GM12878 (cell line): ENCODE measurements around the gene CLEC4G. TPM values are rescaled to one million over a fixed set of nuclear protein-coding genes. Genes with fewer than 3 reads are reported as not detected.

Experiments
- ATAC-seq: fragments of 200-7000 bp; cut with Tn5 transposase; 3 replicates; pipeline ENCODE4 v1.9.1; 2020; ENCODE audit warnings: mild to moderate bottlenecking, moderate library complexity
- BruUV-seq: library from RNA; stranded (reverse); fragments of 400-500 nt; replicated peaks from 2 replicates; lab custom pipeline; 2021; lab: Mats Ljungman, UMichigan
- CTCF ChIA-PET: fragments of 300-600 bp; sonication (Branson Sonifier 250); formaldehyde crosslinking; extraction: SDS; loops from one replicate; lab custom pipeline; 2021; ENCODE audit warnings: inconsistent platforms; lab: Yijun Ruan, JAX
- POLR2A ChIA-PET: fragments of 350-600 bp; formaldehyde crosslinking; extraction: SDS; loops from one replicate; lab custom pipeline; 2021; ENCODE audit warnings: inconsistent platforms; lab: Charles Lee
- RAD21 ChIA-PET: fragments of 300-600 bp; sonication (Branson Sonifier 250); formaldehyde crosslinking; loops from one replicate; lab custom pipeline; 2023; ENCODE audit warnings: antibody characterized with exemption; ENCODE audit not compliant: unreplicated experiment; lab: Charles Lee
- SMC1A ChIA-PET: fragments of 300-600 bp; sonication (Branson Sonifier 250); formaldehyde crosslinking; loops from one replicate; lab custom pipeline; 2023; ENCODE audit not compliant: unreplicated experiment, uncharacterized antibody; lab: Charles Lee
- DNase-seq: peaks from one replicate; pipeline ENCODE4 v3.0.0-alpha.2; 2011; ENCODE audit warnings: low read depth, low spot score
- FAIRE-seq: peaks from 3 replicates; lab custom pipeline; 2011; peaks lifted over from hg19 to GRCh38; lab: Jason Lieb, UNC
- H2AFZ ChIP-seq: 2 replicates; pipeline ENCODE4 v1.6.0; 2011; ENCODE audit warnings: low read depth, low read length, control low read depth; ENCODE audit not compliant: control insufficient read depth
- H3K27ac ChIP-seq: 2 replicates; pipeline ENCODE4 v1.5.1; 2011; ENCODE audit warnings: control low read depth; ENCODE audit not compliant: control insufficient read depth, insufficient read depth
- H3K27me3 ChIP-seq, 2 experiments: replicated peaks in 1 of 2; 2 replicates each; pipeline versions ENCODE4 v1.6.0 to v1.6.1; 2011; ENCODE audit warnings: low read length in 1 of 2; ENCODE audit not compliant: control insufficient read depth in 2 of 2, insufficient read depth in 2 of 2
- H3K36me3 ChIP-seq, 2 experiments: 2 replicates each; pipeline ENCODE4 v1.5.1; 2011; ENCODE audit warnings: low read length in 1 of 2; ENCODE audit not compliant: control insufficient read depth in 2 of 2, insufficient read depth in 2 of 2
- H3K4me1 ChIP-seq: 2 replicates; pipeline ENCODE4 v1.6.1; 2011; ENCODE audit warnings: mild to moderate bottlenecking, low read length, moderate library complexity, mixed read lengths; ENCODE audit not compliant: control insufficient read depth, insufficient read depth
- H3K4me2 ChIP-seq: 2 replicates; pipeline ENCODE4 v1.6.0; 2011; ENCODE audit warnings: control low read depth; ENCODE audit not compliant: control insufficient read depth, insufficient read depth
- H3K4me3 ChIP-seq: fragments of 200-600 bp; sonication (generic); 2 replicates; pipeline ENCODE4 v1.5.1; 2016
- H3K79me2 ChIP-seq: 2 replicates; pipeline ENCODE4 v1.6.0; 2011; ENCODE audit warnings: low read length; ENCODE audit not compliant: control insufficient read depth, insufficient read depth
- H3K9ac ChIP-seq: 2 replicates; pipeline ENCODE4 v1.8.0; 2011; ENCODE audit warnings: low read length, control low read depth, mixed read lengths; ENCODE audit not compliant: control insufficient read depth, insufficient read depth
- H3K9me3 ChIP-seq: replicated peaks from 3 replicates; pipeline ENCODE4 v1.5.1; 2011; ENCODE audit warnings: mild to moderate bottlenecking, low read length; ENCODE audit not compliant: control insufficient read depth, insufficient read depth
- H4K20me1 ChIP-seq: 2 replicates; pipeline ENCODE4 v1.6.0; 2011; ENCODE audit not compliant: control insufficient read depth, insufficient read depth
- ATF3 ChIP-seq: IDR thresholded peaks from 2 replicates; pipeline ENCODE4 v1.6.1; 2011; ENCODE audit warnings: low read depth, mild to moderate bottlenecking, low read length, moderate library complexity, borderline replicate concordance; ENCODE audit errors: extremely low read depth
- CBX5 ChIP-seq: sonication (generic); IDR thresholded peaks from 2 replicates; pipeline ENCODE4 v1.6.1; 2016; ENCODE audit warnings: low read depth, moderate library complexity, mild to moderate bottlenecking, inconsistent platforms
- CREM ChIP-seq: IDR thresholded peaks from 2 replicates; pipeline ENCODE4 v1.6.1; 2014; ENCODE audit warnings: antibody characterized with exemption, low read depth
- E2F4 ChIP-seq: IDR thresholded peaks from 2 replicates; pipeline ENCODE4 v1.6.1; 2012; ENCODE audit warnings: low read depth, low read length, improper control_type of control experiment
- FOXM1 ChIP-seq: IDR thresholded peaks from 2 replicates; pipeline ENCODE4 v1.6.1; 2012; ENCODE audit warnings: low read depth, mild to moderate bottlenecking, inconsistent platforms, low read length, moderate library complexity
- HDGF ChIP-seq: fragments of 450-650 bp; IDR thresholded peaks from 2 replicates; pipeline ENCODE4 v1.6.1; 2016; ENCODE audit warnings: antibody characterized with exemption
- IRF3 ChIP-seq: fragments of 450-650 bp; IDR thresholded peaks from 2 replicates; pipeline ENCODE4 v1.6.1; 2014; ENCODE audit warnings: mild to moderate bottlenecking
- IRF4 ChIP-seq: IDR thresholded peaks from 2 replicates; pipeline ENCODE4 v1.6.1; 2011; ENCODE audit warnings: low read depth, low read length
- MAX ChIP-seq: IDR thresholded peaks from 2 replicates; pipeline ENCODE4 v1.6.1; 2012; ENCODE audit warnings: low read depth, low read length, improper control_type of control experiment
- NFIC ChIP-seq: IDR thresholded peaks from 2 replicates; pipeline ENCODE4 v1.6.1; 2012; ENCODE audit warnings: low read depth, mild to moderate bottlenecking, inconsistent platforms, low read length, moderate library complexity
- NFYB ChIP-seq: IDR thresholded peaks from 2 replicates; pipeline ENCODE4 v1.6.1; 2011; ENCODE audit warnings: low read depth, mild to moderate bottlenecking, low read length, improper control_type of control experiment, moderate library complexity; ENCODE audit not compliant: insufficient read depth
- NR2C1 ChIP-seq: fragments of 450-650 bp; IDR thresholded peaks from 2 replicates; pipeline ENCODE4 v1.6.1; 2017; ENCODE audit warnings: antibody characterized with exemption, mild to moderate bottlenecking, moderate library complexity
- POLR2A ChIP-seq: IDR thresholded peaks from 2 replicates; pipeline ENCODE4 v1.6.1; 2011; ENCODE audit warnings: low read depth, mild to moderate bottlenecking, low read length
- RELB ChIP-seq: fragments of 450-650 bp; IDR thresholded peaks from 2 replicates; pipeline ENCODE4 v1.6.1; 2017; ENCODE audit warnings: low read depth, mild to moderate bottlenecking, moderate library complexity
- RUNX3 ChIP-seq: IDR thresholded peaks from 2 replicates; pipeline ENCODE4 v1.6.1; 2012; ENCODE audit warnings: low read length, inconsistent platforms
- SRF ChIP-seq, 2 experiments: IDR thresholded peaks; 2 replicates each; pipeline ENCODE4 v1.6.1; 2011; ENCODE audit warnings: low read depth in 2 of 2, low read length in 2 of 2, mild to moderate bottlenecking in 1 of 2, moderate library complexity in 1 of 2
- TARDBP ChIP-seq: IDR thresholded peaks from 2 replicates; pipeline ENCODE4 v1.6.1; 2016; ENCODE audit warnings: borderline replicate concordance
- YY1 ChIP-seq: IDR thresholded peaks from 2 replicates; pipeline ENCODE4 v1.6.1; 2011; ENCODE audit warnings: low read depth, mild to moderate bottlenecking, low read length
- WGBS: methylation state at CpG from one replicate; pipeline ENCODE4 v1.1.6; 2016; ENCODE audit warnings: low lambda C conversion rate; ENCODE audit not compliant: insufficient replicate concordance, insufficient coverage; ENCODE audit errors: missing lambda C conversion rate; 5-methylcytosine and 5-hydroxymethylcytosine counted together
- in situ Hi-C: fragments of 300-500 bp; cut with MboI; formaldehyde crosslinking; loops from 9 replicates; pipeline ENCODE4 v1.14.3; 2018; ENCODE audit warnings: mixed read lengths
- intact Hi-C: fragments of 100-400 bp; cut with micrococcal nuclease; formaldehyde crosslinking; loops from one replicate; pipeline ENCODE4 v1.14.2; 2022; ENCODE audit not compliant: unreplicated experiment
- polyA plus RNA-seq, 11 experiments: library from polyadenylated mRNA; depleted of rRNA in 4 of 11; unstranded in 6 of 11; stranded (reverse) in 5 of 11; fragments of >200 nt; fragmentation: Nextera tagmentation in 4 of 11; fragmentation: Illumina TruSeq in 1 of 11; extraction: Ambion mirVana in 4 of 11; extraction: Trizol in 1 of 11; gene quantifications; 1 replicate in 1 of 11; 2 replicates in 10 of 11; pipeline versions ENCODE4 v1.2.1 to v1.2.3, GENCODE V29; 2011 to 2016; ENCODE audit warnings: inconsistent platforms in 2 of 11, missing spikeins in 2 of 11, low read depth in 1 of 11
- total RNA-seq, 4 experiments: library from RNA; depleted of rRNA in 3 of 4; stranded (reverse); fragments of >200 nt in 3 of 4; fragmentation: Illumina TruSeq in 1 of 4; extraction: Trizol in 1 of 4; gene quantifications; 2 replicates each; pipeline versions ENCODE4 v1.2.1 to v1.2.3, GENCODE V29; 2013 to 2021

CLEC4G gene
- total and polyA plus RNA-seq, 10 of the 15 experiments (the other 5 are each of a cell fraction or from before 2014, with no cell fraction given), result 0.04 TPM; not detected in 9

GRCh38 chr19:7725791-7726190, 6.1 kb downstream of the CLEC4G start (continued):
- no peak for TF ChIP-seq RELB

GRCh38 chr19:7722231-7722651, 9.7 kb downstream of the CLEC4G start:
- in situ Hi-C loops, result no loop called here
- DNase-seq (peak; percentile 70), ATAC-seq (peak; percentile 77), FAIRE-seq (no peak)
- peaks cover 2% of the 10 kb centered on the region; the same call in 1 of the 3 replicates for H3K9me3 ChIP-seq
- H3K4me2 ChIP-seq, result peak overlapping the region; percentile 63
- H3K79me2 ChIP-seq, result no peaks in the 10 kb centered on the region
- peak overlapping the region; percentile 61 for H2AFZ ChIP-seq
- H3K36me3 ChIP-seq, result no peaks in the 10 kb centered on the region
- CTCF ChIA-PET, result interaction anchor here (0.6 to 4.6 kb wide), 4 partner anchors 23 to 815 kb away, joined by 3 to 17 read pairs (median 5); partner anchors contain the start of gene TRAPPC5
- BruUV-seq, result no TSS peak
- intact Hi-C loops, result no loop called here
- SMC1A ChIA-PET, result interaction anchor here (0.6 to 1.5 kb wide), 7 partner anchors 11 to 724 kb away, joined by 3 to 5 read pairs (median 4); no protein-coding TSS in a partner anchor
- RAD21 ChIA-PET, result interaction anchor here (0.8 to 1.6 kb wide), 5 partner anchors 15 to 41 kb away, joined by 3 to 7 read pairs (median 4); partner anchors contain the start of genes FCER2 and TRAPPC5
- 0 out of 2 replicates have a peak overlapping the region, but pooled peaks have one; percentile 9 for H3K27ac ChIP-seq
- H4K20me1 ChIP-seq, result no peaks in the 10 kb centered on the region
- peaks cover 16% of the 10 kb centered on the region for H3K4me1 ChIP-seq
- no peaks in the 10 kb centered on the region for H3K27me3 ChIP-seq
- H3K9ac ChIP-seq, result no peak overlapping the region
- H3K4me3 ChIP-seq, result no peak overlapping the region
- POLR2A ChIA-PET, result interaction anchor here (1.2 to 1.4 kb wide), 2 partner anchors 9 to 14 kb away, joined by 4 to 6 read pairs; no protein-coding TSS in a partner anchor
- WGBS, result 1% methylated on average over 5 of the region's 5 CpGs
- TF ChIP-seq IRF4 (peak; percentile 26; the same call in 1 of the 2 replicates), CBX5 (no peak), NFYB (no peak), E2F4 (no peak), NFIC (peak; percentile 31; the same call in 1 of the 2 replicates), MAX (no peak), POLR2A (no peak), CREM (0 out of 2 replicates have a peak, but pooled peaks have one; percentile 28), SRF (IDR thresholded peaks at IDR 0.05; ENCODE audit: low read depth in 2 of 2, low read length in 2 of 2) (no peak), NR2C1 (no peak), IRF3 (no peak), TARDBP (0 out of 2 replicates have a peak, but pooled peaks have one; percentile 68), HDGF (0 out of 2 replicates have a peak, but pooled peaks have one; percentile 29), ATF3 (no peak), RUNX3 (peak; percentile 77), FOXM1 (peak; percentile 51; the same call in 1 of the 2 replicates), YY1 (no peak)
